Stimulated activated CD8-positive, alpha-beta memory T cell treated with anti-CD3 and anti-CD28 coated beads, Interleukin-7, amount 100 ng/mL, for 4 hours (primary cell): ENCODE results near the gene USP48.
"Not testable (repeated sequence)": the region's sequence is repeated elsewhere in the genome, so short reads cannot be mapped to it uniquely, and the experiment has no call there.

Experiments used
- DNase-seq, 2 donors: peaks; one replicate each; pipeline ENCODE4 v3.0.0-alpha.2; 2020; ENCODE audit warnings: low read depth in 2 of 2

The USP48 gene

DNA sequence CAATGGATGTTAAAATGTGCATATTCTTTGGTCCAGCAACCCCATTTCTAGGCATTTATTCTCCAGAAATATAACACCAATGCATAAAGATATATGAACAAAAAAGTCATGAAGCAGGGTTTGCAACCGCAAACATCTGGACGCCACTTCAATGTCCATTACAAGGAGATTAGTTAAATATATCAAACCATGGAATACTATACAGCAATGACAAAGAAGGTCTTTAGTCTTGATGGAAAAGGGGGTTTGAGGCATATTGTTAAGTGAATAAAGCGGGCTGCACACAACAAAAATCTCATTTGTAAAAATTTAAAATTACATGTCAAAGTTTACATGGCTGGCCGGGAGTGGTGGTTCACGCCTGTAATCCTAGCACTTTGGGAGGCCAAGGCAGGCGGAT lies 145.4 kb downstream of the USP48 start:
- DNase-seq: no peak

DNA sequence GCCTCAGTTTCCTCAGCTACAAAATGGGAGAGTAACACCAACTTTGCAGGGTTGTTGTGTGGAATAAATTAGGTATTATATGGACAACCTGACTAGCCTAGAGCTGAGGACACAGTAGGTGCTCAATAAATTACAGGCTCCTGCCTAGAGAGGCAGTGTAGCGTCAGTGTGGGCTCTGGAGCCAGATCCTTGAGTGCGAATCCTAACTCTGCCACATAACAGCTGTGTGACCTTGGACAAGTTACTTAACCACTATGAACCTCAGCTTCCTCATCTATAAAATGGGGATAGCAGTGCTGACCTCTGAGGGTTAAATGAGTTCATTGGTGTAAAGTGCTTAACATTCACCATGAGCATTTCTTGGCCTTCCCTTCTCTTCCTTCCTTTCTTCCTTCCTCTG lies 146.9 kb downstream of the USP48 start:
- no peak for DNase-seq

DNA sequence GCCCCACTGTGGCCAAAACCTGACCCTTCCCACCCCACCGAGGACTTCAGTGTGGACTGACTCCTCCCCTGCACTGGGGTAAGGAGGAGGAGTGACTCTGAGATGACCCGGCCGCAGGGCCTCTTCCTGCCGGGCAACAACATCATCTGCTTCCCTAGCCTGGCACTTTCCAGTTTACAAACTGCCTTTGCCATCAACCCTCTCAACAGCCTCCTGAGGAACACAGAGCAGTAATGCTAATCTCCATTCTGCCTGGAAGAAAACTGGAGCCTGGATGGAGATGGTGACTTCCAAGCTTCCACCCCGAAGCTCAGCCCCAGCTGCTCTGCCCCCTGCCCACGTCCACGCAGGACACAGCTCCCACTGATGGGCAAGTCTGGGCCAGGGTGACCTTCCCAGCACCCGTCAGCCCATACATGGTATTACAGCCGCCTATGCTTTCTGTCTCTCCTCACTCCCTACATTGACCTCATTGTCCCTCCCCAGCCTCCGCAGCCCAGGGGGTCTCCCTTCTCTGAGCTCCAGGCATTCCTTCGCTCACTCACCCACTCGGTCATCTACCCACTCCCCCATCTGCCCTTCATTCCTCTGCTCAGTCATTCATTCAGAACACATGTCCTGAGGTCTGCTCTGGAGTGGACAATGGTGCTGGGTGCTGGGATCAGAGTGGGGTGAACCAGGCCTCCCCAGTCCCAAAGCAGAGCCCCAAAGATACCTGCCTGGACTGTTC lies 148.0 kb downstream of the USP48 start:
- DNase-seq: no peak

DNA sequence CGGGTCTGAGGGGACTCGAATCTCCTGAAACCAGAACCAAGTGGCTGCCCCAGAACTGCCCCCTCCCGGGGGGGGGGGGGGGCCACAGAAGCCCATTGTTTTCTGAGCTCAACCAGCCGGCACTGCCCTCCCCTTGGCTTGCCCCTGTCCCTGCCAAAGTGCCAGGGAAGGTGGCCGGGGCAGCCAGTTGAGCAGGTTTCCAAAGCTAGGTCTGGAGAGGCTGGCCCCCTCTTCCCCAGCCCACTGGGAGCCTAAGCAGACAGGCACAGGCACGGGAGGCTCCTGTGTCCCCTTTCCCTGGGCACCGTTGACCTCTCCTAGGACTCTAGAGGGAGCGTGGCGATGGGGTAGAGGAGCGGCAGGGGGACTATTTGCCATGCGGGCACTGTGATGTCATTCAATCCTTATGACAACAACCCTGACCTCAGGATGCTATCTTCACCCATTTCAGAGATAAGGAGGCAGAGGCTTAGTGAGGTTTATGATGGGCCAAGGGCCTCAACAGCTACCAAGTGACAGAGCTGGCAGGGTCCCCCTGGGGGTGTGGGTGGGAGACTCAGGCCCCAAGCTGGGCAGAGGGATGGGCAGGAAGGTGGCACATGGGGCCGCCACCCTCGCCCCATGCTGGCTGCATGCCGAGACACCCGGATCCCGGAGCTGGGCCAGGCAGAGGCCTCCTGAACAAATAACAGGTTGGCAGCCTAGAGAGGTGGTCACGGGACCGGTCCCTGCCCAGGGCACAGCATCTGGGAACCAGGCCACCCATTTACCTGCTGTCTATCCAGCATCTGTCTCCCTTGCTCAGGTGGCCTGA lies 148.8 kb downstream of the USP48 start:
- no peak for DNase-seq

DNA sequence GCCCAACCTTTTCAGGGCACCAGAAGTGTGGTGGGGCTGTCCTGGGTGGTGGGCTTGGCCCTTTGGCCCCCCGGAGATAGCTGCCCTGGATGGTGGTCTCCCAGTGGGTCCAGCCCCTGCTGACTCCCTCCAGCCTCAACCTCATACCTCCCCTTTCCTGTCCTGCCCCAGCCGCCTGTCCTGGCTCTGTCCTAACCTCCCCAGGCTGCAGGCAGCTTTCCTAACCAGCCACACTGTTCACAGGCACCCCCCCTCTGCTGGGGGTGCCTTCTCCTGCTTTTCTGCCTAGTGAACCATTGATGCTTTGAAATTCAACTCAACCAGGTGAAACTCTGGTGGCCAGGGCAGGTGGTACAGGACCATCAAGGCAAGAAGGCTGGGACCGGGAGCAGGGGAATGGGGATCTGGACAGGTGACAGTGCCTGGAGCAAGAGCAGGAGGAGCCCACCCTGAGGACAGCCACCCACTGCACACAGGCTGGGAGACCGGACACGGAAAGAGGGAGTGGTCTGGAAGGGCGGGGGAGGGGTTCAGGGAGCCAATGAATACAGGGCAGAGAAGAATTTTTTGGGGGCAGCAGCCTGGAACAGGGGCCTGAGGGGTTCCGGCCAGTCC lies 149.7 kb downstream of the USP48 start:
- no peak for DNase-seq

DNA sequence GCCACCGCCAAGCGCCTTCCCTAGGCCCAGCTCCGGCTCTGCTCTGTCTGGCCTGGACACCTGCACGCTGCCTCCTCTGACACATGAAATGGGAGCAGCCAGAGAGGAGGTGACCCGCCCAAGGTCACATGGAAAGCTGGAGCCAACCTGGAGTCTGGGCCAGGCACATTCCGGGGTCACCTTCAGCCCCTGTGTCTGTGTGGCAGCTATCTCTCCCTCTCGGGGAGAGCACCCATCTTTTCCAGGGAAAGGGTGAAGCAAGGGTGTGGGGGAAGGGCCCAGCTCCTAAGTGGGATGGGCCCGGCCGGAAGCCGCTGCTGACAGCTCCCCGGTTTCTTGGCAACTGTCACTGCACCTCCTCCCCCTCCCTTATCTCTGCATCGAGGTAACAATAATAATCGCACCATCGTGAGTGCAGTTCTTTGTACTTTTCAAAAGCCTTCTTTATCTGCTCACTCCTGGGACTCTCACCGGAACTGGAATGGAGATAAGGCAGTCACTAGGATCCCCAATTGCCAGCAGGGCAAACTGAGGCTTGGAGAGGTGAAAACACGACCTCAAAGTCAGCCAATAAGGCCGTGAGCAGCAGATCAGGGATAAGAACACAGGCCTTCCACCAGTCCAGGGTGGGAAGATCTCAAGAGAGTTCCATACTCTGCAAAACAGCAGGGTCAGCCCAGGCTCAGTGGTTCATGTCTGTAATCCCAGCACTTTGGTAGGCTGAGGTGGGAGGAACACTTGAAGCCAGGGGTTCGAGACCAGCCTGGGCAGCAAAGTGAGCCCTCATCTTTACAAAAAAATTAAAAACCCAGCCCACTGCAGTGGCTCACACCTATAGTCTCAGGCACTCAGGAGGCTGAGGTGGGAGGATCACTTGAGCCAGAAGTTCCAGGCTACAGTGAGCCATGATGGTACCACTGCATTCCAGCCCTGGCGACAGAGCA lies 150.7 kb downstream of the USP48 start:
- no peak for DNase-seq

DNA sequence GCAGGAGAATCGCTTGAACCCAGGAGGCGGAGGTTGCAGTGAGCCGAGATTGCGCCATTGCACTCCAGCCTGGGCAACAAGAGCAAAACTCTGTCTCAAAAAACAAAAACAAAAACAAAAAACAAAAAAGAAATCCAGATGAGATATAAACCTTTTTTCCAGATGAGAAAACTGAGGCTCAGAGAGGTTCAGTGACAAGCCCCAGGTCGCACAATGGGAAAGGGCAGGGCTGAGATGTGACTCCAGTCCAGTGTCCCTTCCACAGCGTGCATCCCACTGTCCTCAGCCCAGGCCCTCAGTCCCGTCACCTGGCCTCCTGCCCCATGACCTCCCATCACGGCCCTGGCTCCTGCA lies 151.4 kb downstream of the USP48 start:
- DNase-seq: not testable (repeated sequence)

DNA sequence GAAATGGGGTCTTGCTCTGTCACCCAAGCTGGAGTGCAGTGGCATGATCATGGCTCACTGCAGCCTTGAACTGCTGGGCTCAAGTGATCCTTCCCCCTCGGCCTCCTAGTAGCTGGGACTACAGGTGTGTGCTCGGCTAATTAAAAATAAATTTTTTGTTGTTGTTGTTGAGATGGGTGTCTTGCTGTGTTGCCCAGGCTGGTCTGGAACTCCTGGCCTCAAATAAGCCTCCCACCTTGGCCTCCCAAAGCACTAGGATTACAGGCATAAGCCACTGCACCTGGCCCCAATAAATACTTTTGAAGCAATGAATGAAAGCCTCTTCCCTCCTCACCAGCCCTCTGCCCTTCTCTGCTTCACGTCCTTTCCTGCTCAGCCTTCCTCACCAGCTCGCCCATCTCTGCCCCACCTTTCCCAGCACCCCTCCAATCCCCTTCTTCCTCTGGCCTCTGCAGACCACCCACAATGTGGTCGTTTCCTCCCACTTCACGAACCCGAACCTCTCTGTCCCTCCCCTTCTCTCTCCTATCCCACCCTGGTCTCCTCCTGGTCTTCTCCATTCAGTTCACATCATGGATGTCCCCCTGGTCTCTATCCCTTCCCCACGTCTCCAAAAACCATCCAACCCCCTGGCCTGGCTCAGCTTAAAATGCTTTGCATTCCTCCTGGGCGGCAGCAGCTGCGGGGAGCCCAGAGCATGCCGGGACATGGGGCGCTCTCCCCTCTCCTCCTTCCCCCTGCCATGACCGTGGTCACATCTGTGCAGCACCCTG lies 152.2 kb downstream of the USP48 start:
- no peak for DNase-seq

DNA sequence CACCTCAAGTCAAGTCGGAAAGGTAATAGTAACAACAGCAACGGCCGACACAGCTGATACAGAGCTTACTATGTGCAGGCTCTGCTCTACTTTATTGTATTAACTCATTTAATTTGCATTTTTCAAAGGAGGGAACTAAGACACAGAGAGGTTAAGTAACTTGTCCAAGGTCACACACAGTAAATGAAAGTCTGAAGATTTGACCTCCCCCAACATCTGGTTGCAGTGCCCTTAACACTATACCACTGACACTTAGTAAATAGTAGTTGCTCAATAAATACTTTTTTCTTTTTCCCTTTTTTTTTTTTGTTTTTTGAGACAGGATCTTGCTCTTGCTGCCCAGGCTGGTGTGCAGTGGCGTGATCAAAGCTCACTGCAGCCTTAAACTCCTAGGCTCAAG lies 153.0 kb downstream of the USP48 start:
- no peak for DNase-seq

DNA sequence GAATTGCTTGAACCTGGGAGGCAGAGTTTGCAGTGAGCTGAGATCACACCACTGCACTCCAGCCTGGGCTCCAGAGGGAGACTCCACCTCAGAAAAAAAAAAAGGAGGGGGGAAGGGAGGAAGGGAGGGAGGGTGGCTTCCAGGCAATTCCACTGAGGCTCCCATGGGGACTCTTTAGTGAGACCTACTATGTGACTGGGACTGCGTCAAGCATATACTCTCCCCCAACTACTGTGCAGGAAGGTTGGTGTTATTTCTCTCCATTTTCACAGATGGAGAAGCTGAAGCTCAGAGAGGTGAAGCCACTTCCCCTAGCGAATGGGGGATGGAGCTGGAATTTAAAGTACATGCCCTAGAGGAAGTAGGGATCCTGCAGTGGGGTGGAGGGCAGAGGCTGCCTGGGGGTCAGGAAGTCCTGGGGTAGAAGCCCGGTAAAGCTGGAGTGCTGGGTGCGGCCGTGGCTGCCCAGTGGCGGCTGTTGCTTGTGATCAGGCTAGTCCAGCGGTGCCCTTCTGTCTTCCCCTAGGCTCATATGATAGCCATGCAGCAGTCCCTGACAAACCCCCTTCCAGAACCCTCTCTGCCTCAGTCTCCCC lies 154.1 kb downstream of the USP48 start:
- DNase-seq: no peak
